Activated naive CD4-positive, alpha-beta T cell treated with anti-CD3 and anti-CD28 coated beads for 36 hours (primary cell): ENCODE measurements around the gene TANC1. TPM values are rescaled to one million over a fixed set of nuclear protein-coding genes. Genes with fewer than 3 reads are reported as not detected.

Experiments
- CTCF ChIA-PET: fragments of 350-600 bp; sonication (Branson Sonifier 250); formaldehyde crosslinking; loops from one replicate; lab custom pipeline; 2021; ENCODE audit warnings: antibody characterized with exemption; lab: Charles Lee
- DNase-seq: peaks from one replicate; pipeline ENCODE4 v3.0.0-alpha.2; 2020
- H3K27ac Mint-ChIP-seq: one replicate; pipeline ENCODE4 v1.8.0; 2021; ENCODE audit warnings: mild to moderate bottlenecking, mixed read lengths
- H3K27me3 Mint-ChIP-seq: one replicate; pipeline ENCODE4 v1.8.0; 2021; ENCODE audit warnings: low read depth, mixed read lengths
- H3K36me3 Mint-ChIP-seq: one replicate; pipeline ENCODE4 v1.8.0; 2021; ENCODE audit warnings: low read depth, mixed read lengths
- H3K4me1 Mint-ChIP-seq: one replicate; pipeline ENCODE4 v1.8.0; 2021; ENCODE audit warnings: low read depth, mixed read lengths
- H3K4me3 Mint-ChIP-seq: one replicate; pipeline ENCODE4 v1.8.0; 2021; ENCODE audit warnings: mild to moderate bottlenecking, moderate library complexity, mixed read lengths
- H3K9me3 Mint-ChIP-seq: one replicate; pipeline ENCODE4 v1.8.0; 2021; ENCODE audit warnings: mixed read lengths
- intact Hi-C: fragments of 100-400 bp; cut with micrococcal nuclease; formaldehyde crosslinking; loops from one replicate; pipeline ENCODE4 v1.15.1; 2023
- total RNA-seq, 2 experiments: library from RNA; stranded (reverse); gene quantifications; one replicate each; pipeline ENCODE4 v1.2.3, GENCODE V29; 2021

Gene TANC1
- total RNA-seq, 2 experiments from 2014 or later = 2.0 to 2.3 TPM

- intact Hi-C loops = no loop called here
- CTCF ChIA-PET = interaction anchor here (0.9 kb wide), 1 partner anchor 122 kb away, joined by 3 read pairs; no protein-coding TSS in a partner anchor
- Mint-ChIP-seq H3K27me3 (no peaks in the 10 kb centered on the region), H3K36me3 (no peaks in the 10 kb centered on the region), H3K4me3 (no peak overlapping the region), H3K27ac (no peak overlapping the region), H3K9me3 (no peaks in the 10 kb centered on the region), H3K4me1 (no peaks in the 10 kb centered on the region)
- DNase-seq = no peak
These were observed 104.4 kb downstream of the TANC1 start for GRCh38 chr2:159072795-159073194.

- H3K27ac Mint-ChIP-seq = no peak overlapping the region
- H3K4me1 Mint-ChIP-seq = no peaks in the 10 kb centered on the region
- no peak overlapping the region for H3K4me3 Mint-ChIP-seq
- H3K36me3 Mint-ChIP-seq = no peaks in the 10 kb centered on the region
- no peaks in the 10 kb centered on the region for H3K27me3 Mint-ChIP-seq
- intact Hi-C loops = no loop called here
- no peak for DNase-seq
- no peaks in the 10 kb centered on the region for H3K9me3 Mint-ChIP-seq
- CTCF ChIA-PET = interaction anchor here (0.9 kb wide), 1 partner anchor 122 kb away, joined by 3 read pairs; no protein-coding TSS in a partner anchor
These were observed 104.8 kb downstream of the TANC1 start for GRCh38 chr2:159073256-159073655.

GRCh38 chr2:159074605-159075004, 106.2 kb downstream of the TANC1 start:
- H3K9me3 Mint-ChIP-seq = no peaks in the 10 kb centered on the region
- intact Hi-C loops = no loop called here
- no peaks in the 10 kb centered on the region for H3K27me3 Mint-ChIP-seq
- H3K27ac Mint-ChIP-seq = no peak overlapping the region
- H3K36me3 Mint-ChIP-seq = no peaks in the 10 kb centered on the region
- CTCF ChIA-PET = no interaction called here
- H3K4me1 Mint-ChIP-seq = no peaks in the 10 kb centered on the region
- no peak for DNase-seq
- H3K4me3 Mint-ChIP-seq = no peak overlapping the region

GRCh38 chr2:159075727-159076126, 107.3 kb downstream of the TANC1 start:
- CTCF ChIA-PET = no interaction called here
- Mint-ChIP-seq H3K36me3 (no peaks in the 10 kb centered on the region), H3K27me3 (no peaks in the 10 kb centered on the region), H3K4me1 (no peaks in the 10 kb centered on the region), H3K27ac (no peak overlapping the region), H3K4me3 (no peak overlapping the region), H3K9me3 (no peaks in the 10 kb centered on the region)
- intact Hi-C loops = no loop called here
- no peak for DNase-seq

GRCh38 chr2:159076241-159076640, 107.8 kb downstream of the TANC1 start:
- CTCF ChIA-PET = no interaction called here
- Mint-ChIP-seq H3K4me1 (no peaks in the 10 kb centered on the region), H3K27me3 (no peaks in the 10 kb centered on the region), H3K36me3 (no peaks in the 10 kb centered on the region), H3K9me3 (no peaks in the 10 kb centered on the region), H3K27ac (no peak overlapping the region), H3K4me3 (no peak overlapping the region)
- DNase-seq = no peak
- intact Hi-C loops = no loop called here

GRCh38 chr2:159077869-159078268, 109.4 kb downstream of the TANC1 start:
- no peak for DNase-seq
- Mint-ChIP-seq H3K36me3 (no peaks in the 10 kb centered on the region), H3K4me1 (no peaks in the 10 kb centered on the region), H3K27me3 (no peaks in the 10 kb centered on the region), H3K27ac (no peak overlapping the region), H3K9me3 (no peaks in the 10 kb centered on the region), H3K4me3 (no peak overlapping the region)
- CTCF ChIA-PET = interaction anchor here (1.1 kb wide), 1 partner anchor 41 kb away, joined by 3 read pairs; no protein-coding TSS in a partner anchor
- intact Hi-C loops = no loop called here

- H3K4me3 Mint-ChIP-seq = no peak overlapping the region
- H3K27ac Mint-ChIP-seq = no peak overlapping the region
- no peaks in the 10 kb centered on the region for H3K4me1 Mint-ChIP-seq
- H3K27me3 Mint-ChIP-seq = no peaks in the 10 kb centered on the region
- no peaks in the 10 kb centered on the region for H3K9me3 Mint-ChIP-seq
- no peak for DNase-seq
- CTCF ChIA-PET = no interaction called here
- H3K36me3 Mint-ChIP-seq = no peaks in the 10 kb centered on the region
- intact Hi-C loops = no loop called here
These were observed 110.0 kb downstream of the TANC1 start for GRCh38 chr2:159078443-159078842.

GRCh38 chr2:159080641-159081040, 112.2 kb downstream of the TANC1 start:
- Mint-ChIP-seq H3K27ac (no peak overlapping the region), H3K4me3 (no peak overlapping the region), H3K36me3 (no peaks in the 10 kb centered on the region), H3K9me3 (no peaks in the 10 kb centered on the region), H3K27me3 (no peaks in the 10 kb centered on the region), H3K4me1 (no peaks in the 10 kb centered on the region)
- CTCF ChIA-PET = no interaction called here
- intact Hi-C loops = no loop called here
- DNase-seq = no peak

GRCh38 chr2:159082119-159082518, 113.7 kb downstream of the TANC1 start:
- H3K9me3 Mint-ChIP-seq = no peaks in the 10 kb centered on the region
- no peak overlapping the region for H3K4me3 Mint-ChIP-seq
- no peak for DNase-seq
- intact Hi-C loops = no loop called here
- H3K27ac Mint-ChIP-seq = no peak overlapping the region
- CTCF ChIA-PET = interaction anchor here (0.6 kb wide), 2 partner anchors 120 to 195 kb away, joined by 3 to 6 read pairs; no protein-coding TSS in a partner anchor
- H3K27me3 Mint-ChIP-seq = no peaks in the 10 kb centered on the region
- no peaks in the 10 kb centered on the region for H3K36me3 Mint-ChIP-seq
- H3K4me1 Mint-ChIP-seq = peaks cover 11% of the 10 kb centered on the region

GRCh38 chr2:159084384-159085370, 116.2 kb downstream of the TANC1 start:
- Mint-ChIP-seq H3K4me1 (peaks cover 23% of the 10 kb centered on the region), H3K4me3 (no peak overlapping the region), H3K27ac (no peak overlapping the region), H3K27me3 (no peaks in the 10 kb centered on the region), H3K9me3 (no peaks in the 10 kb centered on the region), H3K36me3 (no peaks in the 10 kb centered on the region)
- intact Hi-C loops = no loop called here
- CTCF ChIA-PET = no interaction called here
- DNase-seq = no peak

- Mint-ChIP-seq H3K27me3 (no peaks in the 10 kb centered on the region), H3K27ac (no peak overlapping the region), H3K9me3 (no peaks in the 10 kb centered on the region), H3K4me1 (peaks cover 35% of the 10 kb centered on the region), H3K4me3 (no peak overlapping the region), H3K36me3 (no peaks in the 10 kb centered on the region)
- CTCF ChIA-PET = interaction anchor here (0.6 to 1.2 kb wide), 4 partner anchors 27 to 191 kb away, joined by 3 to 4 read pairs (median 4); no protein-coding TSS in a partner anchor
- intact Hi-C loops = no loop called here
- no peak for DNase-seq
These were observed 117.9 kb downstream of the TANC1 start for GRCh38 chr2:159086342-159086741.

- Mint-ChIP-seq H3K4me1 (peaks cover 40% of the 10 kb centered on the region), H3K27me3 (no peaks in the 10 kb centered on the region), H3K27ac (no peak overlapping the region), H3K9me3 (no peaks in the 10 kb centered on the region), H3K4me3 (no peak overlapping the region), H3K36me3 (no peaks in the 10 kb centered on the region)
- CTCF ChIA-PET = interaction anchor here (0.6 to 1.2 kb wide), 4 partner anchors 27 to 192 kb away, joined by 3 to 4 read pairs (median 4); no protein-coding TSS in a partner anchor
- intact Hi-C loops = no loop called here
- DNase-seq = no peak
These were observed 118.4 kb downstream of the TANC1 start for GRCh38 chr2:159086826-159087225.
